ENCODE results near the gene FCAMR.

DNA sequence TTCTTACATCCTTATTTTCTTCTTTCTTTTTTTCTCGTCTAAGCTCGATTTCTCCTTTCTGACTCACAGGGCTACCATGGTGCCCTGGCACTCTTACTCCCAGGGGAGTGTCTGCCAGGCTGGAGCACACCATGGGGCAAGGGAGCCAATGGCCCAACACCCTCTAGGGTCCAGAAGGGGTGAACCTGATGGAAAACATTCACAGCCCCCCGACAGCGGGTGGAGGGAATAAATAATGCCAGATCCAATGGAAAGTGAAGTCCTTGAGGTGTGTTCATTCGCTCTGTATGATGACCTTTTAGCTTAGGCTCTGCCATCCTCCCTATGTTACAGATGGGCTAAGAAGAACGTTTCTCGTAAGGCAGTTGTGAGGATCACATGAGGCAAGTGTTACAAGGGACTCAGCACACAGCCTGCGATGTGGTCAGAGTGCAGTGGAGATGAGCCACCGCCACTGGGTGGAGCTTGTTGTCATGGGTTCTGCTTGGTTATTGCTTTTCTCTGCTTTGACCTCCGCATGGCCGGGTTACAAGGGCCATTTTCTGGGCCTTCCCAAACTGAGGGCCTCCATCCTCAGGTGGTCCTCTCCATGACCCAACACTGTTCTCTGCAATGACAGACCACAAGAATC is 45.0 kb downstream of the FCAMR start:
- TF ChIP-seq, protein P1, sequence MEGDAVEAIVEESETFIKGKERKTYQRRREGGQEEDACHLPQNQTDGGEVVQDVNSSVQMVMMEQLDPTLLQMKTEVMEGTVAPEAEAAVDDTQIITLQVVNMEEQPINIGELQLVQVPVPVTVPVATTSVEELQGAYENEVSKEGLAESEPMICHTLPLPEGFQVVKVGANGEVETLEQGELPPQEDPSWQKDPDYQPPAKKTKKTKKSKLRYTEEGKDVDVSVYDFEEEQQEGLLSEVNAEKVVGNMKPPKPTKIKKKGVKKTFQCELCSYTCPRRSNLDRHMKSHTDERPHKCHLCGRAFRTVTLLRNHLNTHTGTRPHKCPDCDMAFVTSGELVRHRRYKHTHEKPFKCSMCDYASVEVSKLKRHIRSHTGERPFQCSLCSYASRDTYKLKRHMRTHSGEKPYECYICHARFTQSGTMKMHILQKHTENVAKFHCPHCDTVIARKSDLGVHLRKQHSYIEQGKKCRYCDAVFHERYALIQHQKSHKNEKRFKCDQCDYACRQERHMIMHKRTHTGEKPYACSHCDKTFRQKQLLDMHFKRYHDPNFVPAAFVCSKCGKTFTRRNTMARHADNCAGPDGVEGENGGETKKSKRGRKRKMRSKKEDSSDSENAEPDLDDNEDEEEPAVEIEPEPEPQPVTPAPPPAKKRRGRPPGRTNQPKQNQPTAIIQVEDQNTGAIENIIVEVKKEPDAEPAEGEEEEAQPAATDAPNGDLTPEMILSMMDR (IDR thresholded peaks at IDR 0.05; ENCODE audit: extremely low read depth in 1 of 2, insufficient read depth in 1 of 2, low read depth in 1 of 2, low read length in 2 of 2), result no peak
- no peak for TF ChIP-seq POLR2A (IDR thresholded peaks at IDR 0.05; ENCODE audit: low read depth, low read length)
- no peak for TF ChIP-seq EZH2 (IDR thresholded peaks at IDR 0.05; ENCODE audit: borderline replicate concordance, low read depth, low read length, severe bottlenecking)
- no peak for TF ChIP-seq JUN (IDR thresholded peaks at IDR 0.05; ENCODE audit: borderline replicate concordance, insufficient read depth, insufficient read length, low read depth)

Data from endothelial cell of umbilical vein (primary cell).